LHCN-M2 (cell line): ENCODE data around the gene JUND. TPM values are rescaled to one million over a fixed set of nuclear protein-coding genes. Genes with fewer than 3 reads are reported as not detected.

Source experiments
- DNase-seq: peaks from one replicate; pipeline ENCODE4 v3.0.0-alpha.2; 2012; ENCODE audit warnings: low read depth
- total RNA-seq: library from RNA; depleted of rRNA; stranded (reverse); fragments of >200 nt; gene quantifications from 2 replicates; pipeline ENCODE4 v1.2.3, GENCODE V29; 2014

Gene JUND
- total RNA-seq, 1 experiment from 2014 or later = 60.9 TPM

- no peak for DNase-seq
Measured at GRCh38 chr19:18269070-18269723, 12.2 kb downstream of the JUND start.

- DNase-seq = no peak
Measured at GRCh38 chr19:18266771-18267686, 14.4 kb downstream of the JUND start.

- DNase-seq = no peak
Measured at GRCh38 chr19:18265582-18265981, 15.8 kb downstream of the JUND start.

- no peak for DNase-seq
Measured at GRCh38 chr19:18264971-18265540, 16.4 kb downstream of the JUND start.

DNA sequence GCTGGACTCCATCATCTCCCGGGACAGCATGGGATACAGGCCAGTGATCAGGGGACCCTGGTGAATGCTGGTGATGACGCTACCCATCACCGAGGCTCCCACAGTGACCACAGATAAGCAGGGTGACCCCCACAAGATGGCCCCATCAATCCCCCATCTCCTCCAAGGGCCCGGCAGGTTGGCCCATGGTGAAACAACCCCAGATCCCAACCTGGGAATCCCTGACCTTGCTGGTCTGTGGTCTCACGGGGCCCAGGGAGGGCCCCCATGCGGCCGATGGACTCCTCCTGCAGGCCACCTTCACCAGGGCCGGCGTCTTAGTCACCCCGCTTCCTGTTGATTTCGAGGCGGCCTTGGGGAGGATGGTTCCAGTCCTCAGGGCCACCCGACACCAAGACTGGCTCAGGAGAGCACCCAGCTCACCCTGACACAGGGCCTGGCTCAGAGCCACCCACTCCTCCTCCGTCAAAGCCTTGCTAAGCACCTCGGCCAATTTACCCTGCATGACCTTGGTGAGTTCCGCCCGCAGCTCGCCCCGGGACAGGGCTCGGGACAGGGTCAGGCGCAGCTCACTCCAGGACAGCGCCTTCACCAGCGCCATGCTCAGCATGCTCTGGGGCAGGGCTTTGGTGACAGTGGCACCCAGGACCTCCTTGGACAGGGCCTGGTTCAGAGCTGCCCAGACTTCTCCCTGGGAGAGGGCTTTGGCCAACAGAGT is 17.1 kb downstream of the JUND start:
- DNase-seq = no peak

GRCh38 chr19:18263324-18264136 is 17.9 kb downstream of the JUND start:
- no peak for DNase-seq

DNA sequence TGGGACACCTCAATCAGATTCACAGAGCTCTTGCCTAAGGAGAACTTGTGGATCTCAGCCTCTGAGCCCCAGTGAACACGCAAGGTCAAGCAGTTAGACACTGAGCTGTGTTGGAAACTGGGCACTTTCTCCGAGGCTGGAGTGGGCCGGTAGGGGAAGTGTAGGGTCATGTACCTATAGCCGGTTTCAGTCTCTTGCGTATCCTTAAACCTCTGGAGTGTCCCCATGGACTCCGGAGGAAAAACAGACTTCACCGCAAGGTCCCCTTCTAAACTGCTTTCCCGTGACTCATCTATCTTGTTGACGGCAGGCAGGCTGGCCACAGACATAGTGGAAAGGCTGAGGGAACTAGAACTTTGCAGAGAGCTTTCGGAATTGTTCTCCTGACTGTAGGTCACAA is 18.5 kb downstream of the JUND start:
- no peak for DNase-seq

- DNase-seq = no peak
Measured at GRCh38 chr19:18262144-18262543, 19.3 kb downstream of the JUND start.

DNA sequence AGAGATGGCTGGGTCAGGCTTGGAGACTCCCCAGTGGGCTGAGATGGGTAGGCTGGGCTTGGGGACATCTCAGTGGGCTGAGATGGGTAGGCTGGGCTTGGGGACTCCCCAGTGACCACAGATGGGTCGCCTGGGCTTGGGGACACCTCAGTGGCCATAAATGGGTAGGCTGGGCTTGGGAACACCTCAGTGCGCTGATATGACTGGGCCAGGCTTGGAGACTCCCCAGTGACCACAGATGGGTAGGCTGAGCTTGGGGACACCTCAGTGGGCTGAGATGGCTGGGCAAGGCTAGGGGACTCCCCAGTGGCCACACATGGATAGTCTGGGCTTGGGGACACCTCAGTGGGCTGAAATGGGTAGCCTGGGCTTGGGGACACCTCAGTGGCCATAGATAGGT is 19.9 kb downstream of the JUND start:
- DNase-seq = no peak

- DNase-seq = peak; percentile 57
Measured at GRCh38 chr19:18259893-18260292, 21.5 kb downstream of the JUND start.

DNA sequence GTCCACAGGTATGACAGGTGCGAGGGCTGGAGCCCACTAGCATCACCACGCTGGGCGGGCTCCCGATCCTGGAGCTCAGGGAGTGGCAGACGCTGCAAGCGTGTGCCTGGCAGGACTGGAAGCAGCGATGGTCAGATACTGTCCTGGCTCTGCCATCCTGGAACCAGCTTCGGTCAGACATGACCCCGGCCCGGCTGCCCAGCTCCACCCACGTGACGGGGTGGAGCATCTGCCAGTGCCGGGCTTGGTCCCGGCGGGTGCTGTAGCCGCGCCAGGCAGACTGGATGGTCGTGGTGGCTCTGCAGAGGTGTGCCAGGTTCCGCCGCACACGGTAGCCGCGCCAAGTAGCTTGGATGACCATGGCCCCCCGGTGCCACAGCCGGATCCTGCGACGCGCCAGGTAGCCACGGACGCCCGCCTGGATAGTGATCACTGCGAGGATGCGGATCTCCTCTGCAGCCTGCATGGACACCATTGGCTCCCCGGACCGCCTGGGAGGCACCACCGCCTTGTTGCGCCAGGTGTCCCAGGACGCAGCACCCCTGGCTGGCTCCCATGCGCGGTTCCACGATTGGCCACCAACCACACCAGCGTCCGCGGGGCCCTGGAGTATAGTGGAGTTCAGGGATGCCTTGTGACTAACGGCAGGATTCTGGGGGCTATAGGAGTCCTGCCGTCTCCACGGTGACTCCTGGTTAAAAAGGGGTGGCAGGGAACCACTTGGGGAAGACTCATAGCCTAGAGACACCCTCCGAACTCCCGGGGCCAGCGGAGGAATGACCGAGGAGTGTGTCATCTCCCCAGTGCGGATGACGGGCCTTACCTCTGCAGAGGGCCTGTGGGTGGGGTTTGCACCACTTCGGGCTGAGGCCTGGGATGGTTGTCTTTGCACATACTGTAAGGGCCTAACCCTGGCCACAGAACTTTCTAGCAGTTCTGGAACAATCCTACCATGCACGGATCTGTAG is 23.6 kb downstream of the JUND start:
- no peak for DNase-seq

GRCh38 chr19:18254546-18255503 is 26.6 kb downstream of the JUND start:
- DNase-seq = no peak

- no peak for DNase-seq
Measured at GRCh38 chr19:18253716-18254115, 27.7 kb downstream of the JUND start.

- no peak for DNase-seq
Measured at GRCh38 chr19:18253130-18253529, 28.3 kb downstream of the JUND start.

DNA sequence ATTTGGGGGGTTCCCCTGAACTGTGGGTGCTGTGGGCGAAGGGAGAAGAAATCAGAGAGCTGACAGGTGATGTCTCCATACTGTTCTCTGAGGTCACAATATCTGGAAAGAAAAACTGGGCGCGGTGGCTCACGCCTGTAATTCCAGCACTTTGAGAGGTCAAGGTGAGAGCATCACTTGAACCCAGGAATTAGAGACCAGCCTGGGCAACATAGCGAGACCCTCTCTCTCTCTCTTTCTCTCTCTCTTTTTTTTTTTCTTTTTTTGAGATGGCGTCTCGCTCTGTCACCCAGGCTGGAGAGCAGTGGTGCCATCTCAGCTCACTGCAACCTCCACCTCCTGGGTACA is 29.1 kb downstream of the JUND start:
- no peak for DNase-seq

DNA sequence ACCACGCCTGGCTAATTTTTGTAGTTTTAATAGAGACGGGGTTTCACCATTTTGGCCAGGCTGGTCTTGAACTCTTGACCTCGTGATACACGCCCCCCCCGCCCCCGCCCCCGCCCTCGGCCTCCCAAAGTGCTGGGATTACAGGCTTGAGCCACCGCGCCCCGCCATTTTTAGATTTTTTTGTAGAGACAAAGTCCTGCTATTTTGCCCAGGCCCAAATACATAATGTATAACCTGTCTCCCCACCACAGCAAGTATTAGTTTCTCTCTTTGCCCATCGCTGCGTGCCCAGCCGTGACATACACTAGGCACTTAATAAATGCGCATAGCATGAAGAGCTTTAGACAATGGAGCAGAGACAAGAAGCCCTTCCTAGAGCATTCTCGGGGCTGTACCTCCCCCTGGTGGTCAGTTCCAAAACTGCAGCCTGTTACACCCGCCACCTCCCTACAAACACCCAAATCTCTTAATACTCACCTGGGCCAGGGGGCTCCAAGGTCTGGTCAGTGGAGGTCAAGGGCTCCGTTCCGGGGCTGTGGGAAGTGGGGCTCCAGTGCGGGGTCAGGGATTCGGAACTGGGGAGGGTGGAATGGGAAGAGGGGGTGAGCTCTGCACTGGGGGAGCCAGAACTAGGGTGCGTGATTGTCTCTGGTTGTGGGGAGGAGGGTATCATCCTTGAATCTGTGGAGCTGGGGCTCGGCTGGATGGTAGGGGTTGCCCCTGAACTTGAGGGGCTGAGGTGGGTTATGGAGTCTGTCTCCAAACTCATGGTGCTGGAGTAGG is 29.6 kb downstream of the JUND start:
- DNase-seq = peak; percentile 49

- no peak for DNase-seq
Measured at GRCh38 chr19:18249834-18250233, 31.6 kb downstream of the JUND start.

DNA sequence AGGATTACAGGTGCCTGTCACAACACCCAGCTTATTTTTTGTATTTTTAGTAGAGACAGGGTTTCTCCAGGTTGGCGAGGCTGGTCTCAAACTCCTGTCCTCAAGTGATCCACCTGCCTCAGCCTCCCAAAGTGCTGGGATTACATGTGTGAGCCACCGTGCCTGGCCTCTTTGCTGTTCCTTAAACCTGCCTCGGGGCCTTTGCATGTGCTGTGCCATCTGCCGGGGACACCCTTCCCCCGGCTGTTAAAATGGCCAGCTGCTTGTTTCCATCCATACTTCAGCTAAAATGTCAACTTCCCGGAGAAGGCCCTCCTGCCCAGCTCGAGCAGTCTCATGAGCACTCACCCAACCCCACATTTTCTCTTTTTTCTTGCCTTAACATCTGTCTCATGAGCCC is 36.1 kb downstream of the JUND start:
- DNase-seq = no peak
